B cell (primary cell): ENCODE data around the gene CAPN15. TPM values are rescaled to one million over a fixed set of nuclear protein-coding genes. Genes with fewer than 3 reads are reported as not detected.

ENCODE experiments used
- ATAC-seq: fragments of 200-7000 bp; cut with Tn5 transposase; one replicate; pipeline ENCODE4 v1.10.0; 2021; ENCODE audit warnings: low read depth, mild to moderate bottlenecking, moderate number of reproducible peaks, moderate library complexity
- CTCF ChIA-PET: fragments of 350-600 bp; sonication (Branson Sonifier 250); formaldehyde crosslinking; loops from one replicate; lab custom pipeline; 2021; ENCODE audit warnings: antibody characterized with exemption, inconsistent platforms; lab: Charles Lee
- POLR2A ChIA-PET: fragments of 350-600 bp; sonication (Branson Sonifier 250); formaldehyde crosslinking; loops from one replicate; lab custom pipeline; 2021; ENCODE audit warnings: antibody characterized with exemption; lab: Charles Lee
- DNase-seq: peaks from one replicate; pipeline ENCODE4 v3.0.0; 2013
- H2AFZ ChIP-seq: 2 replicates; pipeline ENCODE4 v1.6.1; 2012; ENCODE audit warnings: mild to moderate bottlenecking, low read depth, low read length; ENCODE audit not compliant: insufficient read depth, poor library complexity, severe bottlenecking
- H3K27ac ChIP-seq, 2 donors: 1 replicate in 1 of 2; 2 replicates in 1 of 2; pipeline ENCODE4 v1.5.1; 2012 to 2013; ENCODE audit warnings: low read length in 2 of 2, mild to moderate bottlenecking in 2 of 2, moderate library complexity in 1 of 2
- H3K27me3 ChIP-seq, 4 experiments: fragments of 200-600 bp in 1 of 4; sonication (generic) in 1 of 4; replicated peaks in 1 of 4; 1 replicate in 2 of 4; 2 replicates in 2 of 4; pipeline versions ENCODE4 v1.6.1 to v1.7.0; 2013 to 2016; ENCODE audit warnings: low read length in 3 of 4, mild to moderate bottlenecking in 2 of 4, mixed read lengths in 1 of 4, moderate library complexity in 1 of 4; ENCODE audit not compliant: insufficient read depth in 4 of 4, control insufficient read depth in 3 of 4; ENCODE audit errors: control extremely low read depth in 1 of 4
- H3K36me3 ChIP-seq, 2 experiments: replicated peaks in 1 of 2; 1 replicate in 1 of 2; 2 replicates in 1 of 2; pipeline versions ENCODE4 v1.6.1 to v1.7.1; 2013; ENCODE audit warnings: low read length in 1 of 2; ENCODE audit not compliant: insufficient read depth in 2 of 2, control insufficient read depth in 1 of 2; ENCODE audit errors: control extremely low read depth in 1 of 2, extremely low read depth in 1 of 2
- H3K4me1 ChIP-seq, 2 donors: fragments of 200-600 bp in 1 of 2; sonication (generic) in 1 of 2; 1 replicate in 1 of 2; 2 replicates in 1 of 2; pipeline versions ENCODE4 v1.5.1 to v1.6.1; 2013 to 2017; ENCODE audit warnings: low read length in 2 of 2; ENCODE audit not compliant: control insufficient read depth in 2 of 2, insufficient read depth in 2 of 2
- H3K4me2 ChIP-seq: replicated peaks from 2 replicates; pipeline ENCODE3; 2012; ENCODE audit warnings: mild to moderate bottlenecking, low read depth, low read length; ENCODE audit not compliant: poor library complexity, severe bottlenecking
- H3K4me3 ChIP-seq, 5 experiments: fragments of 200-600 bp in 1 of 5; sonication (generic) in 1 of 5; 1 replicate in 3 of 5; 2 replicates in 2 of 5; pipeline versions ENCODE4 v1.5.1 to v1.7.0; 2011 to 2016; ENCODE audit warnings: low read length in 4 of 5, mild to moderate bottlenecking in 4 of 5, low read depth in 2 of 5, control low read depth in 1 of 5, moderate library complexity in 1 of 5; ENCODE audit not compliant: insufficient read depth in 1 of 5; ENCODE audit errors: control extremely low read depth in 1 of 5, extremely low read depth in 1 of 5
- H3K79me2 ChIP-seq: fragments of 200-600 bp; sonication (generic); one replicate; pipeline ENCODE4 v1.6.0; 2016; ENCODE audit warnings: low read length; ENCODE audit not compliant: control insufficient read depth, insufficient read depth
- H3K9ac ChIP-seq: fragments of 200-600 bp; sonication (generic); 2 replicates; pipeline ENCODE4 v1.6.1; 2017; ENCODE audit warnings: mild to moderate bottlenecking, low read length, moderate library complexity
- H3K9me3 ChIP-seq, 3 donors: one replicate each; pipeline versions ENCODE4 v1.6.1 to v1.7.1; 2013; ENCODE audit warnings: low read length in 2 of 3; ENCODE audit not compliant: control insufficient read depth in 2 of 3, insufficient read depth in 1 of 3; ENCODE audit errors: control extremely low read depth in 1 of 3
- H4K20me1 ChIP-seq: 2 replicates; pipeline ENCODE4 v1.6.0; 2012; ENCODE audit warnings: mild to moderate bottlenecking, low read length; ENCODE audit not compliant: insufficient read depth, control insufficient read depth, poor library complexity, severe bottlenecking
- H3K27ac Mint-ChIP-seq: one replicate; pipeline ENCODE4 v1.8.0; 2021; ENCODE audit warnings: mixed read lengths
- H3K27me3 Mint-ChIP-seq: one replicate; pipeline ENCODE4 v1.8.0; 2021; ENCODE audit warnings: mixed read lengths
- H3K4me1 Mint-ChIP-seq: one replicate; pipeline ENCODE4 v1.8.0; 2021; ENCODE audit warnings: mixed read lengths
- H3K4me3 Mint-ChIP-seq: one replicate; pipeline ENCODE4 v1.8.0; 2021; ENCODE audit warnings: mixed read lengths
- H3K9me3 Mint-ChIP-seq: one replicate; pipeline ENCODE4 v1.8.0; 2022; ENCODE audit warnings: mixed read lengths; ENCODE audit not compliant: insufficient read depth
- EZH2 ChIP-seq: IDR thresholded peaks from 2 replicates; pipeline ENCODE4 v1.6.1; 2012; ENCODE audit warnings: borderline replicate concordance, low read depth, mild to moderate bottlenecking, moderate library complexity, low read length; ENCODE audit not compliant: insufficient read depth, poor library complexity, severe bottlenecking
- WGBS: methylation state at CpG from one replicate; pipeline ENCODE4 v1.1.5; 2013; ENCODE audit warnings: missing lambda C conversion rate; ENCODE audit not compliant: insufficient coverage; 5-methylcytosine and 5-hydroxymethylcytosine counted together
- intact Hi-C: fragments of 100-400 bp; cut with micrococcal nuclease; formaldehyde crosslinking; loops from one replicate; pipeline ENCODE4 v1.10.0; 2022
- polyA plus RNA-seq: library from polyadenylated mRNA; depleted of rRNA; stranded (reverse); fragments of >200 nt; gene quantifications from 2 replicates; pipeline ENCODE4 v1.2.3, GENCODE V29; 2012
- total RNA-seq, 2 donors: library from RNA; stranded (reverse); fragments of 120-200 nt in 1 of 2; gene quantifications; 1 replicate in 1 of 2; 2 replicates in 1 of 2; pipeline versions ENCODE4 v1.2.3 to v1.2.4, GENCODE V29; 2013 to 2022
- TF ChIP-seq, protein P1 (sequence below): fragments of 200-600 bp; IDR thresholded peaks from one replicate; pipeline ENCODE4 v1.8.0; 2022; ENCODE audit warnings: antibody characterized with exemption, mild to moderate bottlenecking

Gene CAPN15
- total and polyA plus RNA-seq, 2 donors (not counting 1 experiment from before 2014, with no cell fraction given) = 67.2 to 77.2 TPM

DNA sequence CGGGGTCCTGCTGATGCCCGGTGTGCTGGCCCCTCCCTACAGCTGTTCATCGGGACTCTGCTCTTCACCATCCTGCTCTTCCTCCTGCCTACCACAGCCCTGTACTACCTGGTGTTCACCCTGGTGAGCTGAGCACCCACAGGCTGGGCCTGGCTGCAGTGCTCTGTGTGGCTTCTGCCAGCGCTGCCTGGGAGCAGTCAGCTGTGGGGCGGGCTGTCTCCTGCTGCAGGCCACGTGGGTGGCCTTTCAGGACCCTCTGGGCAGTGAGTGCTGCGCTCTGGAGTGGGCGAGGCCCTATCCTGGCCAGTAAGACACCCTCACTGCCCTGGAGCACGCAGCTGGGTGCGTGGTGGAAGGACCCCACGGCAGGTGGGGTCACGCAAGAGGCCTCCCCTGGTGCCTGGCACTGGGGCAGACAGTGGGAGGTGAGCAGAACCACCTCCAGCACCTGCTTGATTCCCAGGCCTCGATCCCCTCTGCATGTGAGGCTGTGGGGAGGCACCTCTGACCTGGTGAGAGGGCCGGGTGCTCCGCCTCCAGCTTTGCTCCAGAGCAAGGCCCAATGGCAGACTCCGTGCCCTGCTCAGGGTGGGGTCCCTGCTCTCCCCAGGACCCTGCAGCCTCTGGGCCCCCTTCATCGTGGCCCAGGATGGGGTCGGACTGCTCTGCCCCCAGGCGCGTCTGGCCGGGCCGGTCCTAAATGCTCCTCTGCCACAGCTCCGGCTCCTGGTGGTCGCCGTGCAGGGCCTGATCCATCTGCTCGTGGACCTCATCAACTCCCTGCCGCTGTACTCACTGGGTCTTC lies 52.8 kb downstream of the CAPN15 start:
- H3K4me3 ChIP-seq = no peak overlapping the region
- H3K4me1 ChIP-seq = peaks cover 0 to 8% of the 10 kb centered on the region in 2 donors
- H3K9me3 ChIP-seq = no peaks in the 10 kb centered on the region
- H4K20me1 ChIP-seq = no peaks in the 10 kb centered on the region
- Mint-ChIP-seq H3K27me3 (no peaks in the 10 kb centered on the region), H3K9me3 (no peaks in the 10 kb centered on the region), H3K4me1 (peaks cover 4% of the 10 kb centered on the region), H3K4me3 (no peak overlapping the region), H3K27ac (no peak overlapping the region)
- POLR2A ChIA-PET = interaction anchor here (1.2 kb wide), 1 partner anchor 8 kb away, joined by 3 read pairs; no protein-coding TSS in a partner anchor
- no peak overlapping the region for H3K4me2 ChIP-seq
- no peaks in the 10 kb centered on the region for H3K36me3 ChIP-seq
- H3K9ac ChIP-seq = no peak overlapping the region
- 95% methylated on average over 27 of the region's 27 CpGs for WGBS
- no peak for ATAC-seq
- peaks cover 0 to under 1% (median 0%) of the 10 kb centered on the region in 4 experiments for H3K27me3 ChIP-seq
- H2AFZ ChIP-seq = no peak overlapping the region
- H3K27ac ChIP-seq = no peak overlapping the region
- CTCF ChIA-PET = no interaction called here
- H3K79me2 ChIP-seq = no peaks in the 10 kb centered on the region
- intact Hi-C loops = no loop called here
- no peak for TF ChIP-seq EZH2
- TF ChIP-seq, protein P1, sequence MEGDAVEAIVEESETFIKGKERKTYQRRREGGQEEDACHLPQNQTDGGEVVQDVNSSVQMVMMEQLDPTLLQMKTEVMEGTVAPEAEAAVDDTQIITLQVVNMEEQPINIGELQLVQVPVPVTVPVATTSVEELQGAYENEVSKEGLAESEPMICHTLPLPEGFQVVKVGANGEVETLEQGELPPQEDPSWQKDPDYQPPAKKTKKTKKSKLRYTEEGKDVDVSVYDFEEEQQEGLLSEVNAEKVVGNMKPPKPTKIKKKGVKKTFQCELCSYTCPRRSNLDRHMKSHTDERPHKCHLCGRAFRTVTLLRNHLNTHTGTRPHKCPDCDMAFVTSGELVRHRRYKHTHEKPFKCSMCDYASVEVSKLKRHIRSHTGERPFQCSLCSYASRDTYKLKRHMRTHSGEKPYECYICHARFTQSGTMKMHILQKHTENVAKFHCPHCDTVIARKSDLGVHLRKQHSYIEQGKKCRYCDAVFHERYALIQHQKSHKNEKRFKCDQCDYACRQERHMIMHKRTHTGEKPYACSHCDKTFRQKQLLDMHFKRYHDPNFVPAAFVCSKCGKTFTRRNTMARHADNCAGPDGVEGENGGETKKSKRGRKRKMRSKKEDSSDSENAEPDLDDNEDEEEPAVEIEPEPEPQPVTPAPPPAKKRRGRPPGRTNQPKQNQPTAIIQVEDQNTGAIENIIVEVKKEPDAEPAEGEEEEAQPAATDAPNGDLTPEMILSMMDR = no peak
- no peak for DNase-seq

DNA sequence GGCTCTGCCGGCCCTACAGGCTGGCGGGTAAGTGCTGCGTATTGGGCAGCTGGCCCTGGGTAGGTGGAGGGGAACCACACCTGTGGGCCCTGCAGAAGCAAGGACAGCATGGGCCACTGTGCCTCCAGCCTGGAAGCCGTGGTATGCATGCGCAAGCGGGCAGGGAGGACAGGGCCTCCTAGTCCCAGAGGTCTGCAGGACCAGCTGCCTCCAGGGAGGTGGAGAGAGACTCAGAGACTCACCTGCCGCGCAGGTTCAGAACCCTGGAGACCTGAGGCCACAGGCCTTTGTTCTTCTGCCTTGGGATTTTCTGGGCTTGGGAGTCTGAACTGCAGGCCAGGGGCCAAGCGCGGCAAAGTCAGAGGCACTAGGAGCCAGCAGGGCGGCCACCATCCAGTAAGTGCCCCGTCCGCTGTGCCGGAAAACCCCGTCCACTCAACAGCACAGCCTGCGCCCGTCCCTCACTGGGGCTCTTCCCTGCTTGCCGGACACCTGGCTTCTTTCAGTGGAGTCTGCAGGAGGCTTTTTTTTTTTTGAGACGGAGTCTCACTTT lies 53.5 kb downstream of the CAPN15 start:
- intact Hi-C loops = no loop called here
- no peaks in the 10 kb centered on the region for H3K9me3 ChIP-seq
- H3K9me3 Mint-ChIP-seq = no peaks in the 10 kb centered on the region
- H3K4me1 ChIP-seq = peaks cover 0 to 8% of the 10 kb centered on the region in 2 donors
- TF ChIP-seq, protein P1 = no peak
- no peak for TF ChIP-seq EZH2
- no peak overlapping the region for H3K9ac ChIP-seq
- no peak overlapping the region for H3K27ac Mint-ChIP-seq
- H2AFZ ChIP-seq = no peak overlapping the region
- peaks cover 0 to 2% (median 0%) of the 10 kb centered on the region in 4 experiments for H3K27me3 ChIP-seq
- no peak for DNase-seq
- H3K27ac ChIP-seq = no peak overlapping the region
- no peaks in the 10 kb centered on the region for H3K36me3 ChIP-seq
- no peak overlapping the region for H3K4me2 ChIP-seq
- H3K4me3 Mint-ChIP-seq = no peak overlapping the region
- no peaks in the 10 kb centered on the region for H4K20me1 ChIP-seq
- no peaks in the 10 kb centered on the region for H3K79me2 ChIP-seq
- no peaks in the 10 kb centered on the region for H3K27me3 Mint-ChIP-seq
- POLR2A ChIA-PET = interaction anchor here (0.6 kb wide), 1 partner anchor 13 kb away, joined by 7 read pairs; no protein-coding TSS in a partner anchor
- no peak for ATAC-seq
- WGBS = 99% methylated on average over 18 of the region's 19 CpGs
- peaks cover 8% of the 10 kb centered on the region for H3K4me1 Mint-ChIP-seq
- CTCF ChIA-PET = no interaction called here
- no peak overlapping the region for H3K4me3 ChIP-seq
